ENCODE data around the gene ELMOD1.
"Not testable (repeated sequence)": the region's sequence is repeated elsewhere in the genome, so short reads cannot be mapped to it uniquely, and the experiment has no call there.

Gene ELMOD1

GRCh38 chr11:107565219-107565937 is 25.6 kb upstream of the ELMOD1 start, which contains the start of gene ALKBH8:
Gene ALKBH8, minus strand, starts transcription at chr11:107565735. Its CDS starts 4,842 bp downstream, at chr11:107560893.
- peak within 1 kb of the TSS; percentile 76 to 89 for H3K9ac ChIP-seq (ENCODE audit: low read length in 2 of 2)
- H3K4me1 ChIP-seq (ENCODE audit: control insufficient read depth, insufficient read depth, low read length): peaks cover 14% of the 10 kb centered on the region
- H3K36me3 ChIP-seq (ENCODE audit: control insufficient read depth in 2 of 2, insufficient read depth in 2 of 2, low read length in 2 of 2): no peaks in the 10 kb centered on the region
- H3K9me3 ChIP-seq (ENCODE audit: control insufficient read depth in 2 of 2, low read length in 2 of 2): no peaks in the 10 kb centered on the region
- H3K27me3 ChIP-seq (ENCODE audit: control insufficient read depth in 1 of 2, insufficient read depth in 2 of 2, low read length in 2 of 2): no peaks in the 10 kb centered on the region
- peak within 1 kb of the TSS; percentile 67 for H3K27ac ChIP-seq (ENCODE audit: low read length)
- H3K4me3 ChIP-seq (ENCODE audit: low read length in 2 of 2): peak within 1 kb of the TSS; percentile 99 to 100

- not testable (repeated sequence) for H3K27me3 ChIP-seq (ENCODE audit: control insufficient read depth in 1 of 2, insufficient read depth in 2 of 2, low read length in 2 of 2)
- H3K27ac ChIP-seq (ENCODE audit: low read length): peak overlapping the region; percentile 67
- H3K9ac ChIP-seq (ENCODE audit: low read length in 2 of 2): peak overlapping the region; percentile 76 to 89
Observed at GRCh38 chr11:107565955-107566501, 24.9 kb upstream of the ELMOD1 start.

GRCh38 chr11:107566569-107566968 is 24.4 kb upstream of the ELMOD1 start:
- peaks cover 14% of the 10 kb centered on the region for H3K4me1 ChIP-seq (ENCODE audit: control insufficient read depth, insufficient read depth, low read length)
- H3K27me3 ChIP-seq (ENCODE audit: control insufficient read depth in 1 of 2, insufficient read depth in 2 of 2, low read length in 2 of 2): peaks cover 0 to 3% of the 10 kb centered on the region in 2 donors
- no peaks in the 10 kb centered on the region for H3K9me3 ChIP-seq (ENCODE audit: control insufficient read depth in 2 of 2, low read length in 2 of 2)
- H3K27ac ChIP-seq (ENCODE audit: low read length): no peak overlapping the region
- H3K9ac ChIP-seq (ENCODE audit: low read length in 2 of 2): no peak overlapping the region
- H3K4me3 ChIP-seq (ENCODE audit: low read length in 2 of 2): no peak overlapping the region
- no peaks in the 10 kb centered on the region for H3K36me3 ChIP-seq (ENCODE audit: control insufficient read depth in 2 of 2, insufficient read depth in 2 of 2, low read length in 2 of 2)

More at GRCh38 chr11:107565955-107566501, 24.9 kb upstream of the ELMOD1 start:
- H3K9me3 ChIP-seq (ENCODE audit: control insufficient read depth in 2 of 2, low read length in 2 of 2); H3K36me3 ChIP-seq (ENCODE audit: control insufficient read depth in 2 of 2, insufficient read depth in 2 of 2, low read length in 2 of 2): not testable (repeated sequence)
- Histone ChIP-seq H3K4me1 (ENCODE audit: control insufficient read depth, insufficient read depth, low read length) (peaks cover 14% of the 10 kb centered on the region), H3K4me3 (ENCODE audit: low read length in 2 of 2) (peak overlapping the region; percentile 99 to 100)

GRCh38 chr11:107567739-107568335 is 23.1 kb upstream of the ELMOD1 start:
- H3K9me3 ChIP-seq (ENCODE audit: control insufficient read depth in 2 of 2, low read length in 2 of 2): no peaks in the 10 kb centered on the region
- no peak overlapping the region for H3K9ac ChIP-seq (ENCODE audit: low read length in 2 of 2)
- peaks cover 0 to 3% of the 10 kb centered on the region in 2 donors for H3K27me3 ChIP-seq (ENCODE audit: control insufficient read depth in 1 of 2, insufficient read depth in 2 of 2, low read length in 2 of 2)
- no peak overlapping the region for H3K4me3 ChIP-seq (ENCODE audit: low read length in 2 of 2)
- no peak overlapping the region for H3K27ac ChIP-seq (ENCODE audit: low read length)
- no peaks in the 10 kb centered on the region for H3K36me3 ChIP-seq (ENCODE audit: control insufficient read depth in 2 of 2, insufficient read depth in 2 of 2, low read length in 2 of 2)
- peaks cover 14% of the 10 kb centered on the region for H3K4me1 ChIP-seq (ENCODE audit: control insufficient read depth, insufficient read depth, low read length)

GRCh38 chr11:107570015-107570414 is 20.9 kb upstream of the ELMOD1 start:
- H3K27me3 ChIP-seq (ENCODE audit: control insufficient read depth in 1 of 2, insufficient read depth in 2 of 2, low read length in 2 of 2): peaks cover 0 to 3% of the 10 kb centered on the region in 2 donors
- H3K9me3 ChIP-seq (ENCODE audit: control insufficient read depth in 2 of 2, low read length in 2 of 2): no peaks in the 10 kb centered on the region
- peaks cover 3% of the 10 kb centered on the region for H3K4me1 ChIP-seq (ENCODE audit: control insufficient read depth, insufficient read depth, low read length)
- no peak overlapping the region for H3K27ac ChIP-seq (ENCODE audit: low read length)
- no peak overlapping the region for H3K4me3 ChIP-seq (ENCODE audit: low read length in 2 of 2)
- H3K36me3 ChIP-seq (ENCODE audit: control insufficient read depth in 2 of 2, insufficient read depth in 2 of 2, low read length in 2 of 2): no peaks in the 10 kb centered on the region
- H3K9ac ChIP-seq (ENCODE audit: low read length in 2 of 2): no peak overlapping the region

GRCh38 chr11:107573438-107573837 is 17.5 kb upstream of the ELMOD1 start:
- Histone ChIP-seq H3K27me3 (ENCODE audit: control insufficient read depth in 1 of 2, insufficient read depth in 2 of 2, low read length in 2 of 2) (peaks cover 0 to 3% of the 10 kb centered on the region in 2 donors), H3K36me3 (ENCODE audit: control insufficient read depth in 2 of 2, insufficient read depth in 2 of 2, low read length in 2 of 2) (no peaks in the 10 kb centered on the region), H3K9ac (ENCODE audit: low read length in 2 of 2) (no peak overlapping the region), H3K27ac (ENCODE audit: low read length) (no peak overlapping the region), H3K4me1 (ENCODE audit: control insufficient read depth, insufficient read depth, low read length) (no peaks in the 10 kb centered on the region), H3K4me3 (ENCODE audit: low read length in 2 of 2) (no peak overlapping the region), H3K9me3 (ENCODE audit: control insufficient read depth in 2 of 2, low read length in 2 of 2) (no peaks in the 10 kb centered on the region)

- not testable (repeated sequence) for H3K36me3 ChIP-seq (ENCODE audit: control insufficient read depth in 2 of 2, insufficient read depth in 2 of 2, low read length in 2 of 2); H3K9ac ChIP-seq (ENCODE audit: low read length in 2 of 2); H3K27ac ChIP-seq (ENCODE audit: low read length); H3K27me3 ChIP-seq (ENCODE audit: control insufficient read depth in 1 of 2, insufficient read depth in 2 of 2, low read length in 2 of 2); H3K4me3 ChIP-seq (ENCODE audit: low read length in 2 of 2); H3K4me1 ChIP-seq (ENCODE audit: control insufficient read depth, insufficient read depth, low read length); H3K9me3 ChIP-seq (ENCODE audit: control insufficient read depth in 2 of 2, low read length in 2 of 2)
Observed at GRCh38 chr11:107576497-107577345, 14.2 kb upstream of the ELMOD1 start.

GRCh38 chr11:107577346-107577711 is 13.6 kb upstream of the ELMOD1 start:
- H3K27ac ChIP-seq (ENCODE audit: low read length): no peak overlapping the region
- H3K4me1 ChIP-seq (ENCODE audit: control insufficient read depth, insufficient read depth, low read length): no peaks in the 10 kb centered on the region
- H3K9ac ChIP-seq (ENCODE audit: low read length in 2 of 2): no peak overlapping the region
- H3K9me3 ChIP-seq (ENCODE audit: control insufficient read depth in 2 of 2, low read length in 2 of 2): no peaks in the 10 kb centered on the region
- H3K27me3 ChIP-seq (ENCODE audit: control insufficient read depth in 1 of 2, insufficient read depth in 2 of 2, low read length in 2 of 2): no peaks in the 10 kb centered on the region
- no peaks in the 10 kb centered on the region for H3K36me3 ChIP-seq (ENCODE audit: control insufficient read depth in 2 of 2, insufficient read depth in 2 of 2, low read length in 2 of 2)
- no peak overlapping the region for H3K4me3 ChIP-seq (ENCODE audit: low read length in 2 of 2)

GRCh38 chr11:107579169-107579568 is 11.8 kb upstream of the ELMOD1 start:
- H3K4me3 ChIP-seq (ENCODE audit: low read length in 2 of 2); H3K9ac ChIP-seq (ENCODE audit: low read length in 2 of 2); H3K27ac ChIP-seq (ENCODE audit: low read length); H3K27me3 ChIP-seq (ENCODE audit: control insufficient read depth in 1 of 2, insufficient read depth in 2 of 2, low read length in 2 of 2); H3K4me1 ChIP-seq (ENCODE audit: control insufficient read depth, insufficient read depth, low read length); H3K9me3 ChIP-seq (ENCODE audit: control insufficient read depth in 2 of 2, low read length in 2 of 2); H3K36me3 ChIP-seq (ENCODE audit: control insufficient read depth in 2 of 2, insufficient read depth in 2 of 2, low read length in 2 of 2): not testable (repeated sequence)

- H3K27me3 ChIP-seq (ENCODE audit: control insufficient read depth in 1 of 2, insufficient read depth in 2 of 2, low read length in 2 of 2): no peaks in the 10 kb centered on the region
- H3K4me3 ChIP-seq (ENCODE audit: low read length in 2 of 2): no peak overlapping the region
- no peak overlapping the region for H3K27ac ChIP-seq (ENCODE audit: low read length)
- no peaks in the 10 kb centered on the region for H3K4me1 ChIP-seq (ENCODE audit: control insufficient read depth, insufficient read depth, low read length)
- no peak overlapping the region for H3K9ac ChIP-seq (ENCODE audit: low read length in 2 of 2)
- no peaks in the 10 kb centered on the region for H3K36me3 ChIP-seq (ENCODE audit: control insufficient read depth in 2 of 2, insufficient read depth in 2 of 2, low read length in 2 of 2)
- no peaks in the 10 kb centered on the region for H3K9me3 ChIP-seq (ENCODE audit: control insufficient read depth in 2 of 2, low read length in 2 of 2)
Observed at GRCh38 chr11:107581147-107581546, 9.8 kb upstream of the ELMOD1 start.
